IPS-NIHi7 (cell line): Measurements from ENCODE around the gene C5.
"Not testable (repeated sequence)": the region's sequence is repeated elsewhere in the genome, so short reads cannot be mapped to it uniquely, and the experiment has no call there.

ENCODE experiments used
- DNase-seq: peaks from one replicate; pipeline ENCODE4 v3.0.0; 2012; ENCODE audit warnings: mixed read lengths; ENCODE audit errors: extremely low spot score

Gene C5

DNA sequence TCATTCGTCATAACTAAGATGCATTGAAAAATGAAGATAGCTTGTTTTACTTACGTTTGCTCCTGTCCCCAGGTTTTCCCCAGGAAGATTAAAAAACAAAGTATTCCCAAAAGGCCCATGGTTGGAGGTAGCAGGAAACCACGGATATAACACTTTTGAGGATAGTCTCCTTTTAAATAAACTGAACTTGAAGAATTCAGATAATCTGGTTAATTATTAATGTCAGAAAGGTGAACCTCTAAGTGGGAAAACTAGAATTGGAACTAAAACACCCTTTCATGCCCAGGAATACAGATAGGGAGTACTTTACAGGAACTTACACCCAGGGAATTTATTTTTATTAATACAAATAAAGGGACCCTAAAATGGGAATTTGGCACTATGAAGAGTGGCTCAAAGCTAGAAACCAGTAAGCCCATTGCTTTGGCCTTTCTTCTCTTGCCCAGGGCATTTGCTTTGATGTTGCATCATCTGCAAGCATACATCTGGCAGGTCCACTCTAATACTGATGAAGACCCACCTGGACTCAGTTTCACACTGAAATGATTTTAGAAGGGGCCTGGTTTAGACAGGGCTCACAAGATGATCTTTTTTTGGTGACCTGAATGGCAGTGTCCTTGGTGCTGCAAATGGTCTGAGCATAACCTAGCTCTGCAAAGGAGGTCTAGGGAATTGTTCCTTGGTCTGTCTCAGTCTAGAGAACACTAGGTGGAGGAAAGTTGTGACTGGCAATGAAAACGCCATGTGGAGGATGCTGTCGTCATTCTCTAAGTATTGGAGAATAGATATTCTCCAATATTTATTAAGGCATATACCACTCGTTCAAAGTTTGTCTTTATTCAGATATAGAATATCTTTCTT, at the start of gene C5:
Gene C5 (minus strand): TSS at position 148 of the 861 bp plus-strand sequence. CDS start 29 bp downstream, at position 119.
- DNase-seq: no peak

DNA sequence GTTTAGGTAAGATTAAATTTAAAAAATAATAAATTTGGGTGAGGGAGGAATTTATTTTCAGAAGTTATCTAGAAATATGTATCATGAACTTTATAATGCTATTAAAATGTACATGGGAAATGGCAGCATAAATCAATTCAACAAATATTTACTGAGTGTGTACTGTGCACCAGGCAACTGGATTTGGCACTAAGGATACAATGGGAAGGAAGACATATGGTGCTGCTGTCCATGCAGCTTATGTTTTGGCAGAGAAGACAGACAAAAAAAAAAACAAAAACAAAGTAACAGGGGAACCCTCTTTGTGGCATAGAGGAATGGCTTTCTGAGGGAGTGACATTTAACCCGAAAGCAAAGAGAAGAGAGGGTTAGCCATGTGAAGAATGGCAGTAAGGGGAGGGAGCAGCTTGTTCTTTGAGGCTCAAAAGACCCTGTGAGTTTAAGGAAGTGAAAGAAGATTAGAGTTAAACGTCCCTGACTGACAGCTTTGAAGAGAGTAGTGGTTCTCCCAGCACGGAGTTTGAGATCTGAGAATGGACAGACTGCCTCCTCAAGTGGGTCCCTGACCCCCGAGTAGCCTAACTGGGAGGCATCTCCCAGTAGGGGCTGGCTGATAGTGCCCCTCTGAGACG, 48.6 kb upstream of the C5 start:
- no peak for DNase-seq

DNA sequence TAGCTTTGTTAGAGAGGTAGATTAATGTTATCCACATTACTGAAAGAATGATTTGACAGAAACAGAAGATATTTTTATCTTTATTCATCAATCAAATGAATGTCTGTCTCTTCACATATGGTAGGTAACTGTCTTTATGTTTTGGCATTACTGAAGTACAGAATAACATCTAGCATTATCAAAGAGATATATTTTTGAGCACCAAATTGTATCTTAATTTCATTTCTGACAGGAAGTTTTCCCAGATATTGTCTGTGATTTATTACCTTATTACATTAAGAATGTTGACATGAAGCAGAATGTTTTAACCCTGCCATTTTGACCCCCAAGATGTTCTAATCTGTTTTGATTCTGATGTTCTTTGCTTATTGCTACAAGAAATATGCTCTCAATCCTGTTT, 45.0 kb upstream of the C5 start:
- DNase-seq: no peak

DNA sequence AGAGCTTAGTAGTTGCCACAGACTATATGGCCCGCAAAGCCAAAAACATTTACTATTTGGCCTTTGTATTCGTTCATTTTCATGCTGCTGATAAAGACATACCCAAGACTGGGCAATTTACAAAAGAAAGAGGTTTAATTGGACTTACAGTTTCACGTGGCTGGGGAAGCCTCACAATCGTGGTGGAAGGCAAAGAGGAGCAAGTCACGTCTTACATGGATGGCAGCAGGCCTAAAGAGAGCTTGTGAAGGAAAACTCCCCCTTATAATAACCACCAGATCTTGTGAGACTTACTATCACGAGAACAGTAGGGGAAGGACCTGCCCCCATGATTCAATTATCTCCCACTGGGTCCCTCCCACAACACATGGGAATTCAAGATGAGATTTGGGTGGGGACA, 40.7 kb upstream of the C5 start:
- not testable (repeated sequence) for DNase-seq

DNA sequence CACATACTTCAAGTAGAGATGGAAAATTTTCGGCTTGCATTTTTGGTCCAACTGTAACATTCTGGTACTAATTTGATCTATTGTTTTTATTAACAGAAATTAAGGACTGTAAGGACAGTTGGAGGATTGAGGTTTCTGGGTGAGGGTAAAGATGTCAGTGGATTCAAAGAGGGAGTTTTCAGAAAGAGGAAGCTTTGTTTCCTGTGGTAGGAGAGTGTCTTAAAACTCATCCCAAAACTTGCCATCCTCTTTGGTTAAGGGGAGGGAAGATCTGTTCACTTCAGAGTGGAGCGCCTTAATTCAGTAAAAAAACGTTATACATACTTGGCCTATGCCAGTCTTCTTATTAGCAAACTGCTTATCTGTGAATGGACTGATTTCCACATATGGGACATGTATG, 38.5 kb upstream of the C5 start:
- no peak for DNase-seq

DNA sequence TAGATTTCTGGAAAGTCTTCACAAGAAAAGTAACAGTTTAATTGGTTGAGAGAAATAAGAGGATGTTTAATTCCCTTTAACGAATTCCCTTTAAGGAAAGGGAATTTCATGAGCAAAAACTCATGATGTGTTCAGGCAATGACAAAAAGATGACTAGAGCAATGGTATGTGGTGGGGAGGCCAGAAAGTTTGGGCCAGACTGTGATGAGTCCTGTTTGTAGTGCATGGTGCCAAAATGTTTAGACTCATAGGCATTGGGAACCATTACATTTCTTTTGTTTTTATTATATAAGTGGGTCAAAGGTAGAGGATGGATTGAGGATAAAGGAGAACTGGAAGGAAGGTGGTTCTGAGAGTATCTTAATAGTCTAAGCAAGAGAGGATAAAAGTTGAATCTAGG, 35.6 kb upstream of the C5 start:
- no peak for DNase-seq

DNA sequence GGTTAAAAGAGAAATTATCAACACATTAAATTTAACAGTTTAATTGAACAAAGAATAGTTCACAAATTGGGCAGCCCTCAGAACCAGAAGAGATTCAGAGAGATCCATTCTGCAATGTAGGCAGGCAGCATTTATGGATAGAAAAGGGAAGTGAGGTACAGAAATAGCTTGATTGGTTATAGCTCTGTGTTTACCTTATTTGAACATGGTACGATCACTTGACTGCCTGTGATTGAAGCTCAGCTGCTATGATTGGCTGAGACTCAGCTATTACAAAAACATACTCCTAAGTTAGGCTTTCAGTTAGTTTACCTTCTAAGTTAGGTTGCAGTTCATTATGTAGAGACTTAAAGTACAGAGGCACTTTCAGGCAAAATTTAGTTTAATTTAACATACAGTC, 32.0 kb upstream of the C5 start:
- no peak for DNase-seq

DNA sequence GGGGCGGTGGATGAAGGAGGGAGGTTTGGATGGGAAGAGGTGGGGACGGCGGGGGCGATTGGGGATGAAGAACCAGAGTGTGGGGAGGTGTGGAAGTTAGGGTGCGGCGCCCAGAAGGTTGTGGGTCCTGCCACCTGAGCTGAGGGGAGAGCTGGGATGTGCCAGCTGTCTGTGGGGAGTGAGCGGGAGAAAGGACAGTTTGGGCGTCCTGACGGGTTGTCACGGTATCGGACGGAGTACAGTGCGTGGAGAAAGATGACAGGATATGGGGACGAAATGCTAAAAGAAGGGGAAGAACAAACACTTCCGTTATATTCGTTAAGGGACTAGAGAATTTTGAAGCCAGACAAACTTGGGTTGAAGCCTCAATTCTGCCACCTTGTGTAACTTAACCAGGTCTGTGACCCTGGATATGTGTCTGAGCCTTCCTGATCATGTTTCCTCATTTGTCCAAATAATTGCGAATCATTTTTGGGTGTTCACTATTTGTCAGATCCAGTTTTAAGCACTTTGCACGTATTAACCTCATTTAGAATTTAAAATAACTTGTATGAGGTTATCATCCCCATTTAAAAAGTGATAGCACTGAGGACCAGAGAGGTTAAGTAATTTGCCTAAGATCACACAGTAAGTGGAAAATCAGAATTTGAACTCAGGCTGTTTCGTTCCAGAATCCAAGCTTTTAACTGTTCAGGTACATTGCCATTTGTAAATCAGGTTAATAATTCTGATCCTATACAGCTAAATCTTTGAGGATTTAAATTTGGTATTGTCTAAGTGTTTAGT, 25.4 kb upstream of the C5 start:
- DNase-seq: no peak

DNA sequence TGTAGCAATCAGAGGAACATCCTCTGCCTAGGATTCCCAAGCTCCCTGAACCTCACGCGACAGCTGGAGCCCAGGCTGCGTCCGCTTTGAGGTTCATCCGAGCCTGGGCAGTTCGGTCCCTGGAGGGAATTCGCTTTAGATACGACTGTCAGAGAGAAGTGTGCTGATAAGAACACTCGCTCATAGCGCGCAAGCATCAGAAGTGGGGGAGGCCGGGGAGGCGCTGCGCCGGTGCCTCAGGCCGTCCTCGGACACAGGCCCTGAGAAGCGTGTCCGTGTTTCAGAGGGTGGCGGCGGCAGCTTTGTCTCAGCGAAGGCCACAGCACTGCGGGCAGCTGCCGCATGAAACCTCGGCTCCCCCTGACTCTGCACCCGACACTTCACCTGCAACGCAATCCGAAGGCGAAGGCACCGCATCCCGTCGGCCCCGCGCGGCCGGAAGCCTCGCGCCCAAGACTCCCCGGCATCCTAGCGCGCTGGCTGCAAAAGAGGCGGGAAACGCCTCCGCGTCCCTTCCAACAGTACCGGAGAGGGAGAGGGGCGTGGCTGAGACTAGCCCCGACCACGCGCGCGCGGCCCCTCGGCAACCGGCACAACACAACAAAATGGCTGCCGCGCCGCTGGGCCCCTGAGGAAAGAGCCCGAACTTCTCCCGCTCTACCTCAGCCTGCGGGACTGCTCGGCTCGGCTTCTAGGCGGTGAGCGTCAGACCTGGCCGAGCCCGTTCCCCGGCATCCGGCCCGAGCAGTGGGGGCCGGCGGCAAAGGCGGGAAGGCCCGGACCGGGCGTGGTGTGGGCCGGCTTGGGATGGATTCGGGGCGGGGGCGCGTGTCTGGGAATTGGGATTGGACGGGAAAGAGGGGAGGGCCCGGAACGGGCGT, 24.5 kb upstream of the C5 start, which contains the start of gene CNTRL:
Gene CNTRL (plus strand): TSS at position 586 of the 881 bp plus-strand sequence. CDS start 13,372 bp downstream, outside the sequence.
- DNase-seq: peak; percentile 85

DNA sequence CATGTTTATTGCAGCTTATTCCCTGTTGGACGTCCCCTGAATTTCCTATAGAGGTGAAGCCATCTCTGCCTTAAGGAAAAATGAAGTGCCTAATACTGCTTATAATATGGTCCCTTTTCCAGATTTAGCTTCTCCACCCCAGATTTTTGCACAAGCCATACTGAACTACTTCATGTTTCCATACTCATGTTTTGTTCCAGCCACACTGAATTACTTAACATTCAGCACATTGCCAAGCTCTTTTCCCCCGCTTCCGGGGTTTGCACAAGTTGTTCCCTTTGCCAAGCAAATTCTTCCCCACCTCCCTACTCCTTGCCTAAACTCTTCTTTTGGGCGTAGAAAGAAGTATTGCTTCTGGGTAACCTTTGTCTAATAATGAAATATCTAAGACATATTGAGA, 23.0 kb upstream of the C5 start:
- no peak for DNase-seq

DNA sequence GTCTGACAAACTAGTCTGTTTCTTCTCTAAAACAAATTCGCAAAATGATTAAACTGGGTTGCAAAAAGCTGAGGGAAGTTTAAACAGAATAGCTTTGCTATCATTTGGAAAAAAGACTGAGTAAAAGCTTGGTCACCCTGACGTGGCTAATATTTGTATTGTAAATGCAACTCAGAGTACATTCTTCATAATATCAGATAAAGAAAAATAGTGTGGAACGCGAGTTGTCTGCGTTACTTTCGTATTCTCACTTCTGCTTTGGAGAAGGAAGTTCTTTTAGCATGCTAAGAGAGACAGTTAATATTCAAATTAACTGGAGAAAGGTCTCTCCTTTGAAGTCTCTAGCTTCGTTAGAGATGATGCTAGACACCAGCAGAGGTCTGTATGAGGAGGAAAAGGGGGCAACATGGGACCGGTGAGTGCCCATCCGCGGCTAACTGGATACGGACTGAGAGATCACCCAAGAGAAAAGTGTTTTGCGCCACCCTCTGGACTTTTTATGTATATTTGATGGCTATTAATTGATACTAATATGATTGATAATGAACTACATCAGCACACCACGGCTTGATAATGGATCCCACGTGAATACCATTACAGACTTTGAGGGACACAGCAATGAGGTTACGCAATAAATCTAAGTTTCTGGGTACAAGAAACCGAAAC, 21.8 kb upstream of the C5 start:
- no peak for DNase-seq

DNA sequence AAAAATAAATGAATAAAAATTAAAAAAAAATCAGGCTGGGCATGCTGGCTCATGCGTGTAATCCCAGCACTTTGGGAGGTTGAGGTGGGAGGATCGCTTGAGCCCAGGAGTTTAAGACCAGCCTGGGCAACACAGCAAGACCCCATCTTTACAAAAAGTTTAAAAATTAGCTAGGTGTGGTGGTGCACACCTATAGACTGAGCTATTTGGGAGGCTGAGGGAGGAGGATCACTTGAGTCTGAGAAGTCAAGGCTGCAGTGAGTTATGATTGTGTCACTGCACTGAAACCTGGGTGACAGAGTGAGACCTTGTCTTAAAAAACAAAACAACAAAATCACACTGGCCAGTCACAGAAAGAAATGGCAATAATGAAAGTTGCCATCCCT, 21.3 kb upstream of the C5 start:
- DNase-seq: no peak

DNA sequence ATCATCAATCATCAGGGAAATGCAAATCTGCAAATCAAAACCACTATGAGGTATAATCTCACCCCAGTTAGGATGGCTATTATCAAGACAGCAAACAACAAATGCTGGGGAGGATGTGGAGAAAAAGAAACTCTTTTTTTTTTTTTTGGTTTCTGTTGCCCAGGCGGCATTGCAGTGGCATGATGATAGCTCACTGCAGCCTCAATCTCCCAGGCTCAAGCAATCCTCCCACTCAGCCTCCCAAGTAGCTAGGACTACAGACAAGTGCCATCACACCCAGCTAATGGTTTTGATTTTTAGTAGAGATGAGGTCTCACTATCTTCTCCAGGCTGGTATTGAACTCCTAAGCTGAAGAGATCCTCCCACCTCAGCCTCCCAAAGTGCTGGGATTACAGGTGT, 19.3 kb upstream of the C5 start:
- DNase-seq: no peak

DNA sequence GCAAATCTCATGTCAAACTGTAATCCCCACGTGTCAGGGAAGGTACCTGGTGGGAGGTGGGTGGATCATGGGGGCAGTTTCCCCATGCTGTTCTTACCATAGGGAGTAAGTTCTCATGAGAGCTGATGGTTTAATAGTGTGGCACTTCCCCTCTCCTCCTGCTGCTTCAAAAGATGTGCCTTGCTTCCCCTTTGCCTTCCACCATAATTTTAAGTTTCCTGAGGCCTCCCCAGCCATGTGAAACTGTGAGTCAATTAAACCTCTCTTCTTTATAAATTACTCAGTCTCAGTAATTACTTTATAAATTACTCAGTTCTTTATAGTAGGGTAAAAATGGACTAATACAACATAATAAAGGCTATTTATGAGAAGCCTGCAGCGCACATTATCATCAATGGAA, 17.6 kb upstream of the C5 start:
- no peak for DNase-seq

DNA sequence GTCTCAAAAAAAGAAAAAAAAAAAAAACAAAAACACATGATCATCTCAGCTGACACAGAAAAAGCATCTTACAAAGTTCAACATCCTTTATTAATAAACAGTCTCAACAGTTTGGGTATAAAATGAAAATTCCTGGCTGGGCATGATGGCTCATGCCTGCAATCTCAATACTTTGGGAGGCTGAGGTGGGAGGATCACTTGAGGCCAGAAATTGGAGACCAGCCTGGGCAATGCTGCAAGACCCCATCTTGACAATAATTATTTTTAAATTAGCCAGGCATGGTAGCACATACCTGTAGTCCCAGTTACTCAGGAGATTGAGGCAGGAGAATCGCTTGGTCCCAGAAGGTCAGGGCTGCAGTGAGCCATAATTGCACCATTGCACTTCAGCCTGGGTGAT, 16.8 kb upstream of the C5 start:
- no peak for DNase-seq

DNA sequence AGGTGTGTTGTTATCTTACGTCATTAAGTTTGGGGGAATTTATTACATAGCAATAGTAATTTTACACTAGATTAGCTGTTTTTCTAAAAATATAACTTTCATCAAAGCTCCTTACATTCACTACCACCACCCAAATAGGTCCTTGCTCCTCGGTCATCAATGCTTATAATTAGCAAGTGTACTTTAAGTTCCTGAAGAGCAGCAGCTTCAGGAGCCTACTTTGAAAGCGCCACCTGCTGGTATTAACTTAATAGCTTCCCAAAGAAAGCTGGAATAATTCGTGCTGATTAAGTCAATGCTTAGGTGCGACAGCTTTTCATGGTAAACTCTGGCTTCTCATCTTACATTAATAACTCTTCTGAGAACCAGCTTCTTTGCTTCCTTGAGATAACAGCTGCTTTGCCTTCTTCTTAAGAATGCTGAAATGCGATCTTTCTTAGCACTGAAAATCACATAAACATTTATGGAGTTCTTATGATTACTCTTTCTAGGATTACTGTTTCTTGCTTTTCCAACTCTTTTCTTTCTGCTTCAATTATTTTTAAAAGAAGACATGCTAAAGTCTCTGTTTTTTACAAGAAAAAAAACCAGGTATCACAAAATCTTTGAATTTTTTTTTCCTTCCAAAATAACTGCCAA, 10.0 kb upstream of the C5 start:
- peak; percentile 61 for DNase-seq

DNA sequence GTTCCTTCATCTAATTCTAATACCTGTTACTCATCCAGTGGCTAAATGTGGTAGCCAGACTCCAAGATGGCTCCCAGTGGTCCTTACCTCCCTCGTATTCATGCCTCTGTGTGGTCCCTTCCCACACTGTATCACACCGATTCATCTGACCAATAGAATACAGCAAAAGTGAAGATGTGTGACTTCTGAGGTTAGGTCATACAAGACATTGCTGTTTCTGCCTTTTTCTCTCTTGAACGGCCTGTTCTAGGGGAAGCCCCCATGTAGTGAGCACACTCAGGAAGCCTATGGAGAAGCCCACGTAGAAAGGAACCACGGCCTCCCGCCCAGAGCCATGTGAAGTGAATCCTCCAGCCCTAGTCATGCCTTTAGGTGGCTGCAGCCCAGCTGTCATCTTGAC, 9.4 kb upstream of the C5 start:
- DNase-seq: no peak

DNA sequence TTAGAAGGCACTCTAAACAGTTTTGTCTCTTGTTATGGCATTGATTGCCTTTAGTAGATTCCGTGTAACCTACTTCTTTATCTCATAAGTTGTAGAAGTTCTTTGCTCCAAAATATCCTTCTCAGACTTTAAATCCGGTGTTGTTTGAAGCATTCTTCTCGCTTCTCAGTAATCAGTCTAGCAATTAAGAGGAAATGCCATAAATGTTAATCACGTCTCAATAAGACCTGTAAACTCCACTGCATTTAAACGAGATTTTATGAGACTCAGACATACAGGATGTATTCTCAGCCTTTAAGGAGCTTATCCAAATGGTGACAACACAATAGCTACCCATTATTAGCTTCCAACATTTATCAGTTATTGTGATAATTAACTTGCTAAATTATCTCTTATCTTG, 7.7 kb upstream of the C5 start:
- DNase-seq: no peak

DNA sequence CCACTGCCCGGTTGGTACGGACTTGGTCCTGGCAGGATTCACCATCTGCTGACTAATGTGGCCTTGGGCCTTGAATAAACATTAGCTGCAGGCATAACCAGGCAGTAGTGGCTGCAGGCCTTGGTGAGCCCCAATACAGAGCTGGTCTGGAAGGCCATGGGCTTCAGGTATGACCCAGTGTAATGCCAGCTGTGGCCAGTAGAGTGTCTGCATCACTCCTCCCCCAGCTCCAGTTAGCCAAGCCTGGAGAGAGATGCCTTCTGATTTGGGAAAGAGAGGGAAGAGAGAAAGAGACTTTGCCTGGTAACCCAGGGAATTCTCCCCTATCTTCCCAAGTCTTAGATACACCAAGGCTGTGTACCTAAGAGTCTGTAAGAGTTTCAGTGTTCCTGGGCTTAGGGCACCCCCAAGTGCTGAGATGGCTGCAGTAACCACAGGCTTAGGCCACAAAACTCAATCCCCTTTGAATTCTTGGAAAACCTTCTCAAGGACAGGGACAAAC, 5.6 kb upstream of the C5 start:
- peak; percentile 77 for DNase-seq

DNA sequence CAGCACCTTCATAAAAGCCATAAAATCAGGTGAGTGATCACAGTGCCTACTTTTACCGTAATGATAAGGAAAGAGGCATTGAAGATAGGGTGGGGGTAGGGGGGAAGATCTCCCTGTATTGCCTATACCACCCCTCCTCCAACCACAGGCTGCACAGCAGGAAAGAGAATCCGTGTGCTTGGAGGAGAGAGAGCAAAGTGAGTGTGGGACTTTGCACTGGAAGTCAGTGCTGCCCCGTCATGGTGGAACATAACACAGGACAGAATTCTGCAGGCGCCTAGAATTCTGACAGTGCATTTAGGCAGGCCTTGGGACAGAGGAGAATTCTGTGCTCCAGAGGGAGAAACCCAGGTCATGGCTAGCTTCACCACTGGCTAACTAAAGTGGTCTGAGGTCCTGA, 3.5 kb upstream of the C5 start:
- DNase-seq: no peak
